Measurements from ENCODE around the gene PPME1. TPM values are rescaled to one million over a fixed set of nuclear protein-coding genes. Genes with fewer than 3 reads are reported as not detected.

The PPME1 gene
- polyA plus RNA-seq, 3 donors = 5.2 to 12.2 (median 8.9) TPM

DNA sequence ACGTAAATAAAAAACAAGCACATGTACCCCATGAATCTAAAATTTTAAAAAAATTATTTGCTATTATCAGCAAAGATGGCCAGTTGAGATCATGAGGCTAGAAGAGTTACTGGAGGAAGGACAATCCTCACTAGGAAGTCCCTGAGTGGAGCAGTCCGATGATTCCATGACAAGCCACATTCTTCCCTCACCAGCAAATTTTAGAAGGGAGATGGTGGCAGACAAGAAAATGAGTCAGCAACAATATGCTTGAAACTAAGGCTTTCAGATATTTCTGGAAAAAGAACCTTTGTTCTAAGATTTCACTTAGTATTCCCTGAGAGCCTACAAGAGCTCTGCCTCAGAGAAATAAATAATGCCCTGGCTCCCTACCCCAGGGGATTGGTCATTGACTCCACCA is 105.5 kb downstream of the PPME1 start:
- no peaks in the 10 kb centered on the region for H3K36me3 Mint-ChIP-seq
- H4K20me1 ChIP-seq (ENCODE audit: insufficient read depth, low read length) = no peaks in the 10 kb centered on the region
- H3K27me3 Mint-ChIP-seq (ENCODE audit: low read depth in 3 of 3) = peaks cover 2 to 3% (median 3%) of the 10 kb centered on the region in 3 donors
- H3K4me3 Mint-ChIP-seq = no peak overlapping the region
- no peaks in the 10 kb centered on the region for H3K9me3 Mint-ChIP-seq
- WGBS (ENCODE audit: insufficient coverage) = no CpG with 5 or more reads among the region's 2 CpGs
- no peak overlapping the region for H2AFZ ChIP-seq (ENCODE audit: insufficient read depth, low read depth, low read length, poor library complexity, severe bottlenecking)
- DNase-seq = no peak
- H3K4me1 ChIP-seq (ENCODE audit: control insufficient read depth in 1 of 2, insufficient read depth in 2 of 2, low read length in 2 of 2) = no peaks in the 10 kb centered on the region
- no peak overlapping the region for H3K27ac Mint-ChIP-seq
- no peak overlapping the region for H3K9ac ChIP-seq (ENCODE audit: insufficient read depth, low read length, poor library complexity, severe bottlenecking)
- no peak overlapping the region for H3K4me3 ChIP-seq (replicated peaks in 1 of 3; ENCODE audit: low read depth in 2 of 3, low read length in 3 of 3)
- no peaks in the 10 kb centered on the region for H3K36me3 ChIP-seq (replicated peaks in 1 of 2; ENCODE audit: control insufficient read depth in 1 of 2, insufficient read depth in 2 of 2, low read length in 2 of 2)
- no peaks in the 10 kb centered on the region for H3K9me3 ChIP-seq (replicated peaks in 1 of 2; ENCODE audit: control insufficient read depth in 1 of 2, insufficient read depth in 1 of 2, low read length in 2 of 2)
- TF ChIP-seq, protein P1, sequence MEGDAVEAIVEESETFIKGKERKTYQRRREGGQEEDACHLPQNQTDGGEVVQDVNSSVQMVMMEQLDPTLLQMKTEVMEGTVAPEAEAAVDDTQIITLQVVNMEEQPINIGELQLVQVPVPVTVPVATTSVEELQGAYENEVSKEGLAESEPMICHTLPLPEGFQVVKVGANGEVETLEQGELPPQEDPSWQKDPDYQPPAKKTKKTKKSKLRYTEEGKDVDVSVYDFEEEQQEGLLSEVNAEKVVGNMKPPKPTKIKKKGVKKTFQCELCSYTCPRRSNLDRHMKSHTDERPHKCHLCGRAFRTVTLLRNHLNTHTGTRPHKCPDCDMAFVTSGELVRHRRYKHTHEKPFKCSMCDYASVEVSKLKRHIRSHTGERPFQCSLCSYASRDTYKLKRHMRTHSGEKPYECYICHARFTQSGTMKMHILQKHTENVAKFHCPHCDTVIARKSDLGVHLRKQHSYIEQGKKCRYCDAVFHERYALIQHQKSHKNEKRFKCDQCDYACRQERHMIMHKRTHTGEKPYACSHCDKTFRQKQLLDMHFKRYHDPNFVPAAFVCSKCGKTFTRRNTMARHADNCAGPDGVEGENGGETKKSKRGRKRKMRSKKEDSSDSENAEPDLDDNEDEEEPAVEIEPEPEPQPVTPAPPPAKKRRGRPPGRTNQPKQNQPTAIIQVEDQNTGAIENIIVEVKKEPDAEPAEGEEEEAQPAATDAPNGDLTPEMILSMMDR (IDR thresholded peaks at IDR 0.05) = no peak
- H3K4me2 ChIP-seq (replicated peaks; ENCODE audit: extremely low read depth, low read length, poor library complexity, severe bottlenecking) = no peak overlapping the region
- H3K79me2 ChIP-seq (ENCODE audit: insufficient read depth, low read length) = no peaks in the 10 kb centered on the region
- no peaks in the 10 kb centered on the region for H3K27me3 ChIP-seq (ENCODE audit: control insufficient read depth in 2 of 2, insufficient read depth in 2 of 2, low read length in 2 of 2)
- H3K4me1 Mint-ChIP-seq = no peaks in the 10 kb centered on the region
- intact Hi-C loops (cut with micrococcal nuclease) = no loop called here
- no peak overlapping the region for H3K27ac ChIP-seq (ENCODE audit: low read depth in 1 of 2, low read length in 2 of 2)

DNA sequence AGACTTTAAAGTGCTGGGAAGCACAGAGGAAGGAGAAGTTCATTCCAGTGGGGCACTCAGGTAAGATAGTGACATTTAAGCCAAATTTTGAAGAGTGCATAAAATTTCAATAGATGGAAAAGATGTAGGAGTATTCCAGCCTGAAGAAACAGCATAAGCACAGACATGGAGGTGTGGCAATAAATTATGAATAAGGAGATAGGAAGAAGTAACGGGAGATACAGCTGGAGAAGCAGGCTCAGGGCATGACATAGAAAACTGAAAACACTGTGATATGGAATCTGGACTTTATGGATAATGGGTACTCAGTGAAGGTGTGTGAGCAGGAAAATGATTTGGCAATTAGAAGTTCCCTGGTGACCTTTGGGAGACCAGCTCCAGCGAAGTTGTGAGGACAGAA is 107.0 kb downstream of the PPME1 start:
- no peak overlapping the region for H3K9ac ChIP-seq (ENCODE audit: insufficient read depth, low read length, poor library complexity, severe bottlenecking)
- Mint-ChIP-seq H3K4me3 (no peak overlapping the region), H3K27ac (peak overlapping the region in 1 of 7 donors; percentile 3), H3K36me3 (no peaks in the 10 kb centered on the region), H3K4me1 (no peaks in the 10 kb centered on the region), H3K27me3 (ENCODE audit: low read depth in 3 of 3) (peaks cover 2 to 3% (median 3%) of the 10 kb centered on the region in 3 donors), H3K9me3 (no peaks in the 10 kb centered on the region)
- no peaks in the 10 kb centered on the region for H3K9me3 ChIP-seq (replicated peaks in 1 of 2; ENCODE audit: control insufficient read depth in 1 of 2, insufficient read depth in 1 of 2, low read length in 2 of 2)
- H3K36me3 ChIP-seq (replicated peaks in 1 of 2; ENCODE audit: control insufficient read depth in 1 of 2, insufficient read depth in 2 of 2, low read length in 2 of 2) = no peaks in the 10 kb centered on the region
- H3K4me1 ChIP-seq (ENCODE audit: control insufficient read depth in 1 of 2, insufficient read depth in 2 of 2, low read length in 2 of 2) = no peaks in the 10 kb centered on the region
- H3K4me2 ChIP-seq (replicated peaks; ENCODE audit: extremely low read depth, low read length, poor library complexity, severe bottlenecking) = no peak overlapping the region
- TF ChIP-seq, protein P1 (IDR thresholded peaks at IDR 0.05) = no peak
- H2AFZ ChIP-seq (ENCODE audit: insufficient read depth, low read depth, low read length, poor library complexity, severe bottlenecking) = no peak overlapping the region
- DNase-seq = no peak
- H3K4me3 ChIP-seq (replicated peaks in 1 of 3; ENCODE audit: low read depth in 2 of 3, low read length in 3 of 3) = no peak overlapping the region
- H4K20me1 ChIP-seq (ENCODE audit: insufficient read depth, low read length) = no peaks in the 10 kb centered on the region
- H3K27me3 ChIP-seq (ENCODE audit: control insufficient read depth in 2 of 2, insufficient read depth in 2 of 2, low read length in 2 of 2) = no peaks in the 10 kb centered on the region
- intact Hi-C loops (cut with micrococcal nuclease) = no loop called here
- no peak overlapping the region for H3K27ac ChIP-seq (ENCODE audit: low read depth in 1 of 2, low read length in 2 of 2)
- H3K79me2 ChIP-seq (ENCODE audit: insufficient read depth, low read length) = no peaks in the 10 kb centered on the region
- 100% methylated on average over 1 of the region's 2 CpGs for WGBS (ENCODE audit: insufficient coverage)

Measured in CD14-positive monocyte (primary cell).